ENCODE measurements around the gene TRPM3.

The TRPM3 gene

GRCh38 chr9:70947511-70947910 lies 173.9 kb downstream of the TRPM3 start:
- no peak for TF ChIP-seq CTCF (IDR thresholded peaks at IDR 0.05; ENCODE audit: borderline replicate concordance, control extremely low read depth, extremely low read depth, insufficient read depth, missing control alignments)
- in situ Hi-C loops (cut with MboI; ENCODE audit: low sequenced_read_pairs, unreplicated experiment): no loop called here
- no peak for DNase-seq (ENCODE audit: low spot score)

- in situ Hi-C loops (cut with MboI; ENCODE audit: low sequenced_read_pairs, unreplicated experiment): no loop called here
- no peak for TF ChIP-seq CTCF (IDR thresholded peaks at IDR 0.05; ENCODE audit: borderline replicate concordance, control extremely low read depth, extremely low read depth, insufficient read depth, missing control alignments)
- no peak for DNase-seq (ENCODE audit: low spot score)
Observed at GRCh38 chr9:70947086-70947485, 174.3 kb downstream of the TRPM3 start.

- in situ Hi-C loops (cut with MboI; ENCODE audit: low sequenced_read_pairs, unreplicated experiment): no loop called here
- TF ChIP-seq CTCF (IDR thresholded peaks at IDR 0.05; ENCODE audit: borderline replicate concordance, control extremely low read depth, extremely low read depth, insufficient read depth, missing control alignments): no peak
- no peak for DNase-seq (ENCODE audit: low spot score)
Observed at GRCh38 chr9:70945301-70945700, 176.1 kb downstream of the TRPM3 start.

- in situ Hi-C loops (cut with MboI; ENCODE audit: low sequenced_read_pairs, unreplicated experiment): no loop called here
- no peak for TF ChIP-seq CTCF (IDR thresholded peaks at IDR 0.05; ENCODE audit: borderline replicate concordance, control extremely low read depth, extremely low read depth, insufficient read depth, missing control alignments)
- DNase-seq (ENCODE audit: low spot score): no peak
Observed at GRCh38 chr9:70941191-70941590, 180.2 kb downstream of the TRPM3 start.

GRCh38 chr9:70940605-70941004 lies 180.8 kb downstream of the TRPM3 start:
- DNase-seq (ENCODE audit: low spot score): no peak
- no peak for TF ChIP-seq CTCF (IDR thresholded peaks at IDR 0.05; ENCODE audit: borderline replicate concordance, control extremely low read depth, extremely low read depth, insufficient read depth, missing control alignments)
- in situ Hi-C loops (cut with MboI; ENCODE audit: low sequenced_read_pairs, unreplicated experiment): no loop called here

GRCh38 chr9:70936536-70936935 lies 184.9 kb downstream of the TRPM3 start:
- in situ Hi-C loops (cut with MboI; ENCODE audit: low sequenced_read_pairs, unreplicated experiment): no loop called here
- no peak for TF ChIP-seq CTCF (IDR thresholded peaks at IDR 0.05; ENCODE audit: borderline replicate concordance, control extremely low read depth, extremely low read depth, insufficient read depth, missing control alignments)
- no peak for DNase-seq (ENCODE audit: low spot score)

GRCh38 chr9:70935856-70936255 lies 185.6 kb downstream of the TRPM3 start:
- no peak for DNase-seq (ENCODE audit: low spot score)
- TF ChIP-seq CTCF (IDR thresholded peaks at IDR 0.05; ENCODE audit: borderline replicate concordance, control extremely low read depth, extremely low read depth, insufficient read depth, missing control alignments): no peak

More at GRCh38 chr9:70935856-70936255, 185.6 kb downstream of the TRPM3 start:
- in situ Hi-C loops (cut with MboI; ENCODE audit: low sequenced_read_pairs, unreplicated experiment): no loop called here

All from GM13976 (cell line).